Measurements from ENCODE around the gene TNKS1BP1.

Gene TNKS1BP1

GRCh38 chr11:57321388-57322255 lies 3.1 kb downstream of the TNKS1BP1 start:
- TF ChIP-seq POLR2AphosphoS5 (IDR thresholded peaks at IDR 0.05; ENCODE audit: low read depth, low read length) (0 out of 2 replicates have a peak, but pooled peaks have one; percentile 31), REST (IDR thresholded peaks at IDR 0.05; ENCODE audit: insufficient read depth in 1 of 2, low read depth in 2 of 2, low read length in 2 of 2) (no peak)

- no peak for TF ChIP-seq REST (IDR thresholded peaks at IDR 0.05; ENCODE audit: insufficient read depth in 1 of 2, low read depth in 2 of 2, low read length in 2 of 2)
- TF ChIP-seq FOXP2 (optimal IDR thresholded peaks at IDR 0.05; ENCODE audit: borderline replicate concordance, extremely low read depth, extremely low read length, insufficient read depth), result no peak
- TF ChIP-seq POLR2AphosphoS5 (IDR thresholded peaks at IDR 0.05; ENCODE audit: low read depth, low read length), result no peak
- TF ChIP-seq SIN3A (IDR thresholded peaks at IDR 0.05; ENCODE audit: borderline replicate concordance, insufficient read depth, low read length), result no peak
- TF ChIP-seq TAF1 (IDR thresholded peaks at IDR 0.05; ENCODE audit: borderline replicate concordance, insufficient read depth, low read length), result no peak
These were observed 3.9 kb downstream of the TNKS1BP1 start for GRCh38 chr11:57320719-57321387.

- TF ChIP-seq SIN3A (IDR thresholded peaks at IDR 0.05; ENCODE audit: borderline replicate concordance, insufficient read depth, low read length) (no peak), FOXP2 (optimal IDR thresholded peaks at IDR 0.05; ENCODE audit: borderline replicate concordance, extremely low read depth, extremely low read length, insufficient read depth) (no peak), POLR2AphosphoS5 (IDR thresholded peaks at IDR 0.05; ENCODE audit: low read depth, low read length) (no peak), REST (IDR thresholded peaks at IDR 0.05; ENCODE audit: insufficient read depth in 1 of 2, low read depth in 2 of 2, low read length in 2 of 2) (no peak), TAF1 (IDR thresholded peaks at IDR 0.05; ENCODE audit: borderline replicate concordance, insufficient read depth, low read length) (no peak)
These were observed 4.6 kb downstream of the TNKS1BP1 start for GRCh38 chr11:57320067-57320718.

- no peak for TF ChIP-seq REST (IDR thresholded peaks at IDR 0.05; ENCODE audit: insufficient read depth in 1 of 2, low read depth in 2 of 2, low read length in 2 of 2)
- no peak for TF ChIP-seq TAF1 (IDR thresholded peaks at IDR 0.05; ENCODE audit: borderline replicate concordance, insufficient read depth, low read length)
- TF ChIP-seq SIN3A (IDR thresholded peaks at IDR 0.05; ENCODE audit: borderline replicate concordance, insufficient read depth, low read length), result no peak
- no peak for TF ChIP-seq FOXP2 (optimal IDR thresholded peaks at IDR 0.05; ENCODE audit: borderline replicate concordance, extremely low read depth, extremely low read length, insufficient read depth)
- no peak; the same call in 1 of the 2 replicates for TF ChIP-seq POLR2AphosphoS5 (IDR thresholded peaks at IDR 0.05; ENCODE audit: low read depth, low read length)
These were observed 6.6 kb downstream of the TNKS1BP1 start for GRCh38 chr11:57318178-57318577.
